ACC112 (cell line): Measurements from ENCODE around the gene APOC3.
"Not testable (repeated sequence)": the region's sequence is repeated elsewhere in the genome, so short reads cannot be mapped to it uniquely, and the experiment has no call there.

Experiments
- H2AFZ ChIP-seq: fragments of 200-600 bp; sonication (generic); one replicate; pipeline ENCODE4 v1.6.0; 2017; ENCODE audit warnings: antibody characterized with exemption, low read length; ENCODE audit not compliant: unreplicated experiment
- H3K27ac ChIP-seq: fragments of 200-600 bp; sonication (generic); 2 replicates; pipeline ENCODE4 v1.5.1; 2014; ENCODE audit warnings: low read depth, mild to moderate bottlenecking, antibody characterized with exemption, low read length, moderate library complexity
- H3K27me3 ChIP-seq: fragments of 200-600 bp; sonication (generic); 2 replicates; pipeline ENCODE4 v1.6.1; 2014; ENCODE audit warnings: mild to moderate bottlenecking, antibody characterized with exemption, low read length, moderate library complexity, mixed read lengths; ENCODE audit not compliant: insufficient read depth
- H3K36me3 ChIP-seq: fragments of 200-600 bp; sonication (generic); 2 replicates; pipeline ENCODE4 v1.6.1; 2016; ENCODE audit warnings: mild to moderate bottlenecking, antibody characterized with exemption, low read length, moderate library complexity, mixed read lengths; ENCODE audit not compliant: insufficient read depth
- H3K4me1 ChIP-seq: fragments of 200-600 bp; sonication (generic); one replicate; pipeline ENCODE4 v1.6.1; 2016; ENCODE audit warnings: low read length, mixed read lengths; ENCODE audit not compliant: insufficient read depth, unreplicated experiment, control insufficient read depth
- H3K4me3 ChIP-seq: fragments of 200-600 bp; sonication (generic); 2 replicates; pipeline ENCODE4 v1.5.1; 2014; ENCODE audit warnings: mild to moderate bottlenecking, low read depth, low read length
- H3K79me2 ChIP-seq: fragments of 200-600 bp; sonication (generic); one replicate; pipeline ENCODE4 v1.6.0; 2016; ENCODE audit warnings: low read length; ENCODE audit not compliant: control insufficient read depth, unreplicated experiment, insufficient read depth

Gene APOC3

GRCh38 chr11:116831790-116832349 is 2.2 kb downstream of the APOC3 start:
- H3K27me3 ChIP-seq, result no peaks in the 10 kb centered on the region
- H3K27ac ChIP-seq, result no peak overlapping the region
- no peak overlapping the region for H3K4me3 ChIP-seq
- no peak overlapping the region for H2AFZ ChIP-seq
- H3K36me3 ChIP-seq, result no peaks in the 10 kb centered on the region
- H3K79me2 ChIP-seq, result no peaks in the 10 kb centered on the region
- peaks cover 30% of the 10 kb centered on the region for H3K4me1 ChIP-seq

DNA sequence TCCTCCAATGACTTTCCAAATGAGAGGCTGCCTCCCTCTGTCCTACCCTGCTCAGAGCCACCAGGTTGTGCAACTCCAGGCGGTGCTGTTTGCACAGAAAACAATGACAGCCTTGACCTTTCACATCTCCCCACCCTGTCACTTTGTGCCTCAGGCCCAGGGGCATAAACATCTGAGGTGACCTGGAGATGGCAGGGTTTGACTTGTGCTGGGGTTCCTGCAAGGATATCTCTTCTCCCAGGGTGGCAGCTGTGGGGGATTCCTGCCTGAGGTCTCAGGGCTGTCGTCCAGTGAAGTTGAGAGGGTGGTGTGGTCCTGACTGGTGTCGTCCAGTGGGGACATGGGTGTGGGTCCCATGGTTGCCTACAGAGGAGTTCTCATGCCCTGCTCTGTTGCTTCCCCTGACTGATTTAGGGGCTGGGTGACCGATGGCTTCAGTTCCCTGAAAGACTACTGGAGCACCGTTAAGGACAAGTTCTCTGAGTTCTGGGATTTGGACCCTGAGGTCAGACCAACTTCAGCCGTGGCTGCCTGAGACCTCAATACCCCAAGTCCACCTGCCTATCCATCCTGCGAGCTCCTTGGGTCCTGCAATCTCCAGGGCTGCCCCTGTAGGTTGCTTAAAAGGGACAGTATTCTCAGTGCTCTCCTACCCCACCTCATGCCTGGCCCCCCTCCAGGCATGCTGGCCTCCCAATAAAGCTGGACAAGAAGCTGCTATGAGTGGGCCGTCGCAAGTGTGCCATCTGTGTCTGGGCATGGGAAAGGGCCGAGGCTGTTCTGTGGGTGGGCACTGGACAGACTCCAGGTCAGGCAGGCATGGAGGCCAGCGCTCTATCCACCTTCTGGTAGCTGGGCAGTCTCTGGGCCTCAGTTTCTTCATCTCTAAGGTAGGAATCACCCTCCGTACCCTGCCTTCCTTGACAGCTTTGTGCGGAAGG is 2.9 kb downstream of the APOC3 start:
- Histone ChIP-seq H3K4me3 (no peak overlapping the region), H3K27ac (no peak overlapping the region), H3K79me2 (no peaks in the 10 kb centered on the region), H3K4me1 (peaks cover 30% of the 10 kb centered on the region), H3K27me3 (no peaks in the 10 kb centered on the region), H2AFZ (no peak overlapping the region), H3K36me3 (no peaks in the 10 kb centered on the region)

- Histone ChIP-seq H3K27ac (no peak overlapping the region), H3K27me3 (no peaks in the 10 kb centered on the region), H2AFZ (no peak overlapping the region), H3K4me1 (peaks cover 30% of the 10 kb centered on the region), H3K36me3 (no peaks in the 10 kb centered on the region), H3K79me2 (no peaks in the 10 kb centered on the region), H3K4me3 (no peak overlapping the region)
Observed at GRCh38 chr11:116833491-116833815, 3.7 kb downstream of the APOC3 start.

- Histone ChIP-seq H3K79me2 (no peaks in the 10 kb centered on the region), H3K27me3 (no peaks in the 10 kb centered on the region), H3K27ac (no peak overlapping the region), H3K4me1 (peaks cover 26% of the 10 kb centered on the region), H2AFZ (no peak overlapping the region), H3K36me3 (no peaks in the 10 kb centered on the region), H3K4me3 (no peak overlapping the region)
Observed at GRCh38 chr11:116833816-116834534, 4.3 kb downstream of the APOC3 start.

DNA sequence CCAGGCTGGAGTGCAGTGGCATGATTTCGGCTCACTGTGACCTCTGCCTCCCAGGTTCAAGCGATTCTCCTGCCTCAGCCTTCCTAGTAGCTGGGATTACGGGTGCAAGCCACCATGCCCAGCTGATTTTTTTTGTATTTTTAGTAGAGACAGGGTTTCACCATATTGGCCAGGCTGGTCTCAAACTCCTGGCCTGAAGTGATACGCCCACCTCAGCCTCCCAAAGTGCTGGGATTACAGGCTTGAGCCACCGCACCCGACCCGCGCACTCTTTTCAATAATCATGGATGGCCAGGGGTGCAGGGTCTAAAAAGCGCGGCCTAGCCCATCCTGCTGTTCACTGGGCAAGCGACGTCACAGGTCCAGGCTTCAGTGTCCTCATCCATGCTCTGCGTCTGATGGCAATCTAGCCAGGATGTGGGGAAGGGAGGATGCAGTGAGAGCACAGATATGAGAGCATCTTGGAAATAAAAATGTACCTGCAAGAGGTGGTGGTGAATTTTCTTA is 4.9 kb downstream of the APOC3 start:
- not testable (repeated sequence) for H3K79me2 ChIP-seq, H3K36me3 ChIP-seq, H3K4me3 ChIP-seq, H2AFZ ChIP-seq, H3K27me3 ChIP-seq
- Histone ChIP-seq H3K27ac (peak overlapping the region; percentile 86; the same call in 1 of the 2 replicates), H3K4me1 (peaks cover 22% of the 10 kb centered on the region)

GRCh38 chr11:116835042-116835772 is 5.5 kb downstream of the APOC3 start:
- Histone ChIP-seq H3K27me3 (no peaks in the 10 kb centered on the region), H2AFZ (peak overlapping the region; percentile 87), H3K36me3 (no peaks in the 10 kb centered on the region), H3K4me1 (peaks cover 16% of the 10 kb centered on the region), H3K4me3 (peak overlapping the region; percentile 75), H3K27ac (peak overlapping the region; percentile 86), H3K79me2 (no peaks in the 10 kb centered on the region)

GRCh38 chr11:116835791-116836631 is 6.3 kb downstream of the APOC3 start:
- Histone ChIP-seq H3K27ac (peak overlapping the region; percentile 86), H2AFZ (peak overlapping the region; percentile 87), H3K36me3 (no peaks in the 10 kb centered on the region), H3K4me3 (peak overlapping the region; percentile 75), H3K27me3 (no peaks in the 10 kb centered on the region), H3K4me1 (peaks cover 14% of the 10 kb centered on the region), H3K79me2 (no peaks in the 10 kb centered on the region)

GRCh38 chr11:116836632-116836991 is 6.9 kb downstream of the APOC3 start:
- Histone ChIP-seq H3K79me2 (no peaks in the 10 kb centered on the region), H3K4me3 (no peak overlapping the region), H3K27ac (no peak overlapping the region), H3K36me3 (no peaks in the 10 kb centered on the region), H2AFZ (no peak overlapping the region), H3K4me1 (peaks cover 14% of the 10 kb centered on the region), H3K27me3 (no peaks in the 10 kb centered on the region)

DNA sequence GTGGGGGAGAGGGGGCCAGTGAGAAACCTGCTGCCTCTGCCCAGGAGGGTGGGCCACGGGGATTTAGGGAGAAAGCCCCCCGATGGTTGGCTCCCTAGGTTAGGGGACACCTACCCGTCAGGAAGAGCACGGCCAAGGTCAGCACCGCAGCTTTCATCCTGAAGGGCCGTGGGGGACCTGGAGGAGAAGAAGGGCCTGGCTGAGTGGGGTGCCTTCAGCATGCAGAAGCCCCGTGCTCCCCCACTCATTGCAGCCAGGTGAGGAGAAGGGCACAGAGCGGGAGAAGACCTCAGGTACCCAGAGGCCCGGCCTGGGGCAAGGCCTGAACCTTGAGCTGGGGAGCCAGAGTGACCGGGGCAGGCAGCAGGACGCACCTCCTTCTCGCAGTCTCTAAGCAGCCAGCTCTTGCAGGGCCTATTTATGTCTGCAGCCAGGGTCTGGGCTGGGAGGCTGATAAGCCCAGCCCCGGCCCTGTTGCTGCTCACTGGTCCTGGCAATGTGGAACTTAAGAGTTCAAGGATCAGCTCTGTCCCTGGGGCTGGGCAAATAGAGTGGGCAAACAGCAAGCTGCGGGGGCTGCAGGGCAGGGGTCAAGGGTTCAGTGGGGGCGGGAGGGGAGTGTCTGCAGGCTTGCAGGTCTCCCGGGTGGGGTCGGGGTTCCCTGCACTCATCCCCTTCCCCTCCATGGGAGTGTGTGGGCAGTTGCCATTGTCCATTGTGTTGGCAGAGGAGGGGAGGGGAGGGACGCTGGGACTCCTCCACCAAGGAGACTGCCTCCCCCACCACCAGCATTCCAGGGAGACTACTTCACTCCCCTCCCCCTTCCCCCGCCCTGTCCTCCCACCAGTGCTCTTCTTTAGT is 7.8 kb downstream of the APOC3 start, which contains the start of gene APOA1:
Gene APOA1, minus strand, starts transcription at position 392 of the 861 bp plus-strand sequence. Its CDS starts 235 bp downstream, at position 157.
- no peak within 1 kb of the TSS for H2AFZ ChIP-seq
- H3K36me3 ChIP-seq, result no peaks in the 10 kb centered on the region
- H3K4me1 ChIP-seq, result peaks cover 14% of the 10 kb centered on the region
- H3K27me3 ChIP-seq, result no peaks in the 10 kb centered on the region
- no peak within 1 kb of the TSS for H3K4me3 ChIP-seq
- no peaks in the 10 kb centered on the region for H3K79me2 ChIP-seq
- no peak within 1 kb of the TSS for H3K27ac ChIP-seq
